ENCODE measurements around the gene AGBL5.

DNA sequence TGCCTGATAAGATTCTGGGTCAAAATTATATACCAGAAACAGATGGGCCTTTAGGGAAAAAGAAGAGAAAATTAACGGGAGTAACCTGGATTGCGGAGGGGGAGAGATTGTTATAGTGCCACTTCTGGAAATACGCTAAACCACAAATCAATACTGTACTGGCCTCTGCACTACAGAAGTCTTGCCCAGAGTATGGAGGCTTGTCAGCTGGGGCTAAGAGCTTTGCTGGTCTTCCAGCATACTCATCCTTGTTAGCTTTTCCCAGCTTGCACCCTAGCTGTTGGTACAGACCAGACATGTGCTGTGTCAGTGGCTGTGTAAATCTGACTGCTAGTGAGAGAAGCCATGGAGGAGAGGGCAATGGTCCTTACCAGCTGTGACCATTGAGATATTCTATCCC is 8.9 kb downstream of the AGBL5 start:
- TF ChIP-seq, protein P1, sequence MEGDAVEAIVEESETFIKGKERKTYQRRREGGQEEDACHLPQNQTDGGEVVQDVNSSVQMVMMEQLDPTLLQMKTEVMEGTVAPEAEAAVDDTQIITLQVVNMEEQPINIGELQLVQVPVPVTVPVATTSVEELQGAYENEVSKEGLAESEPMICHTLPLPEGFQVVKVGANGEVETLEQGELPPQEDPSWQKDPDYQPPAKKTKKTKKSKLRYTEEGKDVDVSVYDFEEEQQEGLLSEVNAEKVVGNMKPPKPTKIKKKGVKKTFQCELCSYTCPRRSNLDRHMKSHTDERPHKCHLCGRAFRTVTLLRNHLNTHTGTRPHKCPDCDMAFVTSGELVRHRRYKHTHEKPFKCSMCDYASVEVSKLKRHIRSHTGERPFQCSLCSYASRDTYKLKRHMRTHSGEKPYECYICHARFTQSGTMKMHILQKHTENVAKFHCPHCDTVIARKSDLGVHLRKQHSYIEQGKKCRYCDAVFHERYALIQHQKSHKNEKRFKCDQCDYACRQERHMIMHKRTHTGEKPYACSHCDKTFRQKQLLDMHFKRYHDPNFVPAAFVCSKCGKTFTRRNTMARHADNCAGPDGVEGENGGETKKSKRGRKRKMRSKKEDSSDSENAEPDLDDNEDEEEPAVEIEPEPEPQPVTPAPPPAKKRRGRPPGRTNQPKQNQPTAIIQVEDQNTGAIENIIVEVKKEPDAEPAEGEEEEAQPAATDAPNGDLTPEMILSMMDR (IDR thresholded peaks at IDR 0.05; ENCODE audit: low read length), result no peak
- no peak for TF ChIP-seq EZH2 (IDR thresholded peaks at IDR 0.05; ENCODE audit: borderline replicate concordance, low read length)
